IMR-90 (cell line): ENCODE data around the gene TECPR2. TPM values are rescaled to one million over a fixed set of nuclear protein-coding genes. Genes with fewer than 3 reads are reported as not detected.

Experiments used
- ATAC-seq: fragments of 200-7000 bp; cut with Tn5 transposase; 2 replicates; pipeline ENCODE4 v1.9.1; 2020; ENCODE audit warnings: low read depth, mild to moderate bottlenecking, moderate library complexity
- BruUV-seq: library from RNA; stranded (reverse); fragments of 400-500 nt; replicated peaks from 2 replicates; lab custom pipeline; 2021; lab: Mats Ljungman, UMichigan
- CTCF ChIA-PET: fragments of 300-600 bp; formaldehyde crosslinking; extraction: SDS; loops from one replicate; lab custom pipeline; 2021; ENCODE audit warnings: antibody characterized with exemption; lab: Yijun Ruan, JAX
- POLR2A ChIA-PET: fragments of 300-600 bp; sonication (Branson Sonifier 250); formaldehyde crosslinking; loops from one replicate; lab custom pipeline; 2022; ENCODE audit warnings: antibody characterized with exemption; ENCODE audit not compliant: unreplicated experiment; lab: Charles Lee
- DNase-seq: peaks from one replicate; pipeline ENCODE4 v3.0.0; 2013
- H2AFZ ChIP-seq: replicated peaks from 2 replicates; pipeline ENCODE3; 2013; ENCODE audit warnings: low read length, mild to moderate bottlenecking; ENCODE audit not compliant: poor library complexity
- H2AK5ac ChIP-seq: 2 replicates; pipeline ENCODE4 v1.6.1; 2013; ENCODE audit warnings: low read depth, low read length, inconsistent platforms
- H2AK9ac ChIP-seq: replicated peaks from 2 replicates; pipeline ENCODE3; 2013; ENCODE audit warnings: mild to moderate bottlenecking, low read depth, low read length, moderate library complexity; ENCODE audit not compliant: poor library complexity
- H2BK120ac ChIP-seq: 2 replicates; pipeline ENCODE4 v1.6.1; 2013; ENCODE audit warnings: low read depth, low read length, inconsistent platforms
- H2BK15ac ChIP-seq: 3 replicates; pipeline ENCODE4 v1.6.1; 2013; ENCODE audit warnings: low read depth, low read length, inconsistent platforms
- H2BK20ac ChIP-seq: 2 replicates; pipeline ENCODE4 v1.6.1; 2013; ENCODE audit warnings: low read depth, mild to moderate bottlenecking, inconsistent platforms, low read length, moderate library complexity
- H2BK5ac ChIP-seq: 2 replicates; pipeline ENCODE4 v1.6.1; 2013; ENCODE audit warnings: mild to moderate bottlenecking, low read depth, low read length, inconsistent platforms; ENCODE audit not compliant: poor library complexity, severe bottlenecking
- H3K14ac ChIP-seq: replicated peaks from 2 replicates; pipeline ENCODE4 v1.6.1; 2013; ENCODE audit warnings: low read depth, low read length, inconsistent platforms
- H3K18ac ChIP-seq: 2 replicates; pipeline ENCODE4 v1.6.1; 2013; ENCODE audit warnings: low read depth, low read length, control low read depth
- H3K23ac ChIP-seq: 2 replicates; pipeline ENCODE4 v1.6.1; 2013; ENCODE audit warnings: low read depth, low read length, inconsistent platforms
- H3K27ac ChIP-seq: 2 replicates; pipeline ENCODE4 v1.5.1; 2013; ENCODE audit warnings: mild to moderate bottlenecking, control low read depth, low read length; ENCODE audit not compliant: insufficient read depth
- H3K27me3 ChIP-seq: 2 replicates; pipeline ENCODE4 v1.6.1; 2013; ENCODE audit warnings: low read length; ENCODE audit not compliant: control insufficient read depth, insufficient read depth
- H3K36me3 ChIP-seq: 2 replicates; pipeline ENCODE4 v1.6.1; 2013; ENCODE audit warnings: low read length, mixed read lengths; ENCODE audit not compliant: control insufficient read depth, insufficient read depth
- H3K4ac ChIP-seq: 2 replicates; pipeline ENCODE4 v1.6.1; 2013; ENCODE audit warnings: low read depth, low read length, inconsistent platforms
- H3K4me1 ChIP-seq: 2 replicates; pipeline ENCODE4 v1.6.1; 2013; ENCODE audit warnings: low read length, mixed read lengths; ENCODE audit not compliant: control insufficient read depth, insufficient read depth
- H3K4me2 ChIP-seq: 2 replicates; pipeline ENCODE4 v1.6.1; 2013; ENCODE audit warnings: low read depth, mild to moderate bottlenecking, control low read depth, low read length, moderate library complexity
- H3K4me3 ChIP-seq: 2 replicates; pipeline ENCODE4 v1.5.1; 2013; ENCODE audit warnings: low read depth, mild to moderate bottlenecking, control low read depth, low read length, moderate library complexity; ENCODE audit not compliant: insufficient read depth
- H3K56ac ChIP-seq: 2 replicates; pipeline ENCODE4 v1.6.1; 2013; ENCODE audit warnings: low read length, inconsistent platforms; ENCODE audit not compliant: insufficient read depth; ENCODE audit errors: extremely low read depth
- H3K79me1 ChIP-seq, 2 experiments: 2 replicates each; pipeline ENCODE4 v1.6.1; 2013; ENCODE audit warnings: low read length in 2 of 2, inconsistent platforms in 1 of 2, low read depth in 1 of 2
- H3K9ac ChIP-seq: 2 replicates; pipeline ENCODE4 v1.6.1; 2013; ENCODE audit warnings: low read depth, low read length, control low read depth
- H3K9me1 ChIP-seq: 2 replicates; pipeline ENCODE4 v1.6.1; 2013; ENCODE audit warnings: low read length, inconsistent platforms; ENCODE audit not compliant: insufficient read depth
- H3K9me3 ChIP-seq: 2 replicates; pipeline ENCODE4 v1.6.1; 2013; ENCODE audit warnings: low read length; ENCODE audit not compliant: control insufficient read depth, insufficient read depth
- H4K20me1 ChIP-seq: 2 replicates; pipeline ENCODE4 v1.6.1; 2013; ENCODE audit warnings: low read length, inconsistent platforms; ENCODE audit not compliant: insufficient read depth
- H4K5ac ChIP-seq: 2 replicates; pipeline ENCODE4 v1.6.1; 2013; ENCODE audit warnings: mild to moderate bottlenecking, low read depth, low read length, control low read depth
- H4K8ac ChIP-seq, 2 experiments: 2 replicates each; pipeline ENCODE4 v1.6.1; 2013; ENCODE audit warnings: low read depth in 2 of 2, low read length in 2 of 2, control low read depth in 1 of 2, inconsistent platforms in 1 of 2
- H4K91ac ChIP-seq: 2 replicates; pipeline ENCODE4 v1.6.1; 2013; ENCODE audit warnings: low read depth, low read length, inconsistent platforms; ENCODE audit not compliant: insufficient read depth
- BHLHE40 ChIP-seq: fragments of 150-350 bp; IDR thresholded peaks from 2 replicates; pipeline ENCODE4 v1.6.1; 2016; ENCODE audit warnings: mild to moderate bottlenecking, low read depth, low read length
- CHD1 ChIP-seq: IDR thresholded peaks from 2 replicates; pipeline ENCODE4 v1.6.1; 2012; ENCODE audit warnings: low read depth, low read length, improper control_type of control experiment
- CTCF ChIP-seq: conservative IDR thresholded peaks from 2 replicates; pipeline ENCODE4 v1.5.1; 2012; ENCODE audit warnings: mild to moderate bottlenecking, low read depth, low read length, improper control_type of control experiment
- ELK1 ChIP-seq: fragments of 150-350 bp; IDR thresholded peaks from 2 replicates; pipeline ENCODE4 v1.6.1; 2016; ENCODE audit warnings: low read depth, mild to moderate bottlenecking, low read length, moderate library complexity, borderline replicate concordance
- FOS ChIP-seq: fragments of 150-350 bp; IDR thresholded peaks from 2 replicates; pipeline ENCODE4 v1.6.1; 2016; ENCODE audit warnings: low read depth, low read length
- MAFK ChIP-seq: IDR thresholded peaks from 2 replicates; pipeline ENCODE4 v1.6.1; 2012; ENCODE audit warnings: low read depth, low read length, improper control_type of control experiment
- MAZ ChIP-seq: IDR thresholded peaks from 2 replicates; pipeline ENCODE4 v1.6.1; 2012; ENCODE audit warnings: low read depth, mild to moderate bottlenecking, low read length, improper control_type of control experiment, moderate library complexity, borderline replicate concordance
- MXI1 ChIP-seq: IDR thresholded peaks from 2 replicates; pipeline ENCODE4 v1.6.1; 2012; ENCODE audit warnings: low read depth, mild to moderate bottlenecking, low read length, moderate library complexity, borderline replicate concordance
- RAD21 ChIP-seq: IDR thresholded peaks from 2 replicates; pipeline ENCODE4 v1.6.1; 2012; ENCODE audit warnings: low read length, improper control_type of control experiment
- SMC3 ChIP-seq: fragments of 150-350 bp; IDR thresholded peaks from 2 replicates; pipeline ENCODE4 v1.6.1; 2016; ENCODE audit warnings: low read depth, mild to moderate bottlenecking, antibody characterized with exemption, low read length, moderate library complexity
- USF2 ChIP-seq: fragments of 150-350 bp; IDR thresholded peaks from 2 replicates; pipeline ENCODE4 v1.6.1; 2017; ENCODE audit warnings: mild to moderate bottlenecking, antibody characterized with exemption, low read length, low read depth
- WGBS, 2 experiments: methylation state at CpG; one replicate each; pipeline versions ENCODE4 v1.1.5 to v1.1.7; 2013; ENCODE audit warnings: missing lambda C conversion rate in 2 of 2; ENCODE audit not compliant: insufficient read length in 1 of 2; ENCODE audit errors: extremely low coverage in 2 of 2; 5-methylcytosine and 5-hydroxymethylcytosine counted together
- dilution Hi-C: fragments of 300-500 bp; cut with HindIII; formaldehyde crosslinking; loops from one replicate; pipeline ENCODE4 v1.14.3; 2018; ENCODE audit warnings: low sequenced_read_pairs; ENCODE audit not compliant: unreplicated experiment
- in situ Hi-C: fragments of 300-500 bp; cut with MboI; formaldehyde crosslinking; loops from 3 replicates; pipeline ENCODE4 v1.14.3; 2019; ENCODE audit warnings: low sequenced_read_pairs, inconsistent platforms, mixed read lengths
- intact Hi-C: fragments of 100-400 bp; cut with micrococcal nuclease; formaldehyde crosslinking; loops from 2 replicates; pipeline ENCODE4 v1.10.0; 2022
- polyA plus RNA-seq, 3 experiments: library from polyadenylated mRNA; depleted of rRNA; stranded (reverse); fragments of >200 nt; gene quantifications; 2 replicates each; pipeline ENCODE4 v1.2.3, GENCODE V29; 2012; ENCODE audit warnings: low replicate concordance in 1 of 3
- total RNA-seq: library from RNA; depleted of rRNA; stranded (reverse); fragments of >200 nt; gene quantifications from 2 replicates; pipeline ENCODE4 v1.2.3, GENCODE V29; 2012

TECPR2 gene
- total and polyA plus RNA-seq, 2 of the 4 experiments (the other 2 are of a cell fraction) = 9.5 to 11.7 TPM

GRCh38 chr14:102496958-102497744 lies 134.4 kb downstream of the TECPR2 start:
- Histone ChIP-seq H3K27ac (no peak overlapping the region), H3K9me3 (no peaks in the 10 kb centered on the region), H3K14ac (no peak overlapping the region), H4K5ac (no peak overlapping the region), H3K56ac (no peak overlapping the region), H2AFZ (no peak overlapping the region), H2AK9ac (no peak overlapping the region), H3K4me2 (no peak overlapping the region), H3K4me1 (no peaks in the 10 kb centered on the region), H2BK5ac (no peak overlapping the region), H2BK120ac (no peak overlapping the region), H3K79me1 (peaks cover 0 to 4% of the 10 kb centered on the region in 2 experiments; a peak in 1 of 4 replicates), H3K23ac (no peak overlapping the region), H2BK20ac (no peak overlapping the region), H3K4ac (no peak overlapping the region), H4K8ac (no peak overlapping the region), H3K9me1 (no peaks in the 10 kb centered on the region; the same call in 1 of the 2 replicates), H3K27me3 (no peaks in the 10 kb centered on the region), H2AK5ac (no peak overlapping the region), H3K36me3 (peaks cover 24% of the 10 kb centered on the region), H4K20me1 (no peaks in the 10 kb centered on the region), H2BK15ac (no peak overlapping the region), H3K9ac (no peak overlapping the region), H3K4me3 (no peak overlapping the region), H3K18ac (no peak overlapping the region), H4K91ac (no peak overlapping the region)
- dilution Hi-C loops (no loop called here), intact Hi-C loops (no loop called here), in situ Hi-C loops (no loop called here)
- CTCF ChIA-PET = interaction anchor here (1.4 kb wide), 1 partner anchor 59 kb away, joined by 3 read pairs; no protein-coding TSS in a partner anchor
- no TSS peak for BruUV-seq
- DNase-seq = no peak
- WGBS, 2 experiments = 92% methylated on average over 23 of the region's 42 CpGs; no CpG with 5 or more reads in 1 of the 2 experiments
- POLR2A ChIA-PET = no interaction called here
- no peak for ATAC-seq
- TF ChIP-seq BHLHE40 (no peak), MAFK (no peak), MAZ (no peak), CTCF (no peak), RAD21 (no peak), FOS (no peak), USF2 (no peak), CHD1 (no peak), SMC3 (no peak), ELK1 (no peak), MXI1 (no peak)
